Stomach (tissue), 4 donors: Measurements from ENCODE around the gene MTMR3.

Experiments
- EP300 ChIP-seq: sonication (generic); formaldehyde crosslinking; IDR thresholded peaks from one replicate; pipeline ENCODE4 v1.6.1; 2017; ENCODE audit warnings: antibody characterized with exemption
- TF ChIP-seq, protein P1 (sequence below), 7 experiments: fragments of 450-650 bp in 4 of 7; fragments of 200-600 bp in 3 of 7; sonication (generic) in 3 of 7; IDR thresholded peaks; one replicate each; pipeline ENCODE4 v1.5.1; 2016 to 2019; ENCODE audit warnings: antibody characterized with exemption in 7 of 7, control low read depth in 2 of 7, mild to moderate bottlenecking in 1 of 7

DNA sequence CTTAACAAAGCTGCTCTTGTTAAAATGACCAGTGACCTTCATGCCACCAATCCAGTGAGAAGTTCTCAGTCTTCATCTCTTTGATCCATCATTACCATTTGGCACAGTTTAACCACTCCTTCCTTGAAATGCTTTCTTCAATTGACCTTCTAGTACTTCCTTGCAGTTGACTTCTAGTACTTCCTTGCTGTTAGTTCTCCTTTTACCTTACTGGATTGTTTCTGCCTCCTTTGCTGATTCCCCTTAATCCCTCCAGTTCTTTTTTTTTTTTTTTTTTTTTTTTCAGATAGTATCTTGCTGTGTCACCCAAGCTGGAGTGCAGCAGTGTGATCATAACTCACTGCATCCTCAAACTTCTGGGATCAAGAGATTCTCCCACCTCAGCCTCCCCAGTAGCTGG is 131.3 kb downstream of the MTMR3 start:
- no peak for TF ChIP-seq EP300
- TF ChIP-seq, protein P1, sequence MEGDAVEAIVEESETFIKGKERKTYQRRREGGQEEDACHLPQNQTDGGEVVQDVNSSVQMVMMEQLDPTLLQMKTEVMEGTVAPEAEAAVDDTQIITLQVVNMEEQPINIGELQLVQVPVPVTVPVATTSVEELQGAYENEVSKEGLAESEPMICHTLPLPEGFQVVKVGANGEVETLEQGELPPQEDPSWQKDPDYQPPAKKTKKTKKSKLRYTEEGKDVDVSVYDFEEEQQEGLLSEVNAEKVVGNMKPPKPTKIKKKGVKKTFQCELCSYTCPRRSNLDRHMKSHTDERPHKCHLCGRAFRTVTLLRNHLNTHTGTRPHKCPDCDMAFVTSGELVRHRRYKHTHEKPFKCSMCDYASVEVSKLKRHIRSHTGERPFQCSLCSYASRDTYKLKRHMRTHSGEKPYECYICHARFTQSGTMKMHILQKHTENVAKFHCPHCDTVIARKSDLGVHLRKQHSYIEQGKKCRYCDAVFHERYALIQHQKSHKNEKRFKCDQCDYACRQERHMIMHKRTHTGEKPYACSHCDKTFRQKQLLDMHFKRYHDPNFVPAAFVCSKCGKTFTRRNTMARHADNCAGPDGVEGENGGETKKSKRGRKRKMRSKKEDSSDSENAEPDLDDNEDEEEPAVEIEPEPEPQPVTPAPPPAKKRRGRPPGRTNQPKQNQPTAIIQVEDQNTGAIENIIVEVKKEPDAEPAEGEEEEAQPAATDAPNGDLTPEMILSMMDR (IDR thresholded peaks at IDR 0.05), result no peak
